Skeletal muscle tissue (tissue), 4 donors: ENCODE measurements around the gene MINPP1. TPM values are rescaled to one million over a fixed set of nuclear protein-coding genes. Genes with fewer than 3 reads are reported as not detected.
A peak's percentile ranks its signal among the peaks of the same experiment; 100 is the strongest.

Experiments used
- H3K27ac ChIP-seq: one replicate; pipeline ENCODE4 v1.7.0; 2013; ENCODE audit warnings: mild to moderate bottlenecking, low read depth, low read length, inconsistent platforms
- H3K27me3 ChIP-seq, 3 donors: one replicate each; pipeline ENCODE4 v1.7.0; 2013; ENCODE audit warnings: low read length in 3 of 3; ENCODE audit not compliant: control insufficient read depth in 3 of 3, insufficient read depth in 3 of 3
- H3K36me3 ChIP-seq, 3 donors: one replicate each; pipeline ENCODE4 v1.7.0; 2013; ENCODE audit warnings: low read length in 3 of 3; ENCODE audit not compliant: control insufficient read depth in 3 of 3, insufficient read depth in 3 of 3
- H3K4me1 ChIP-seq, 3 donors: one replicate each; pipeline ENCODE4 v1.7.0; 2013; ENCODE audit warnings: low read length in 3 of 3, mild to moderate bottlenecking in 3 of 3; ENCODE audit not compliant: control insufficient read depth in 3 of 3, insufficient read depth in 3 of 3
- H3K4me3 ChIP-seq, 3 donors: one replicate each; pipeline ENCODE4 v1.7.0; 2013; ENCODE audit warnings: low read length in 3 of 3
- H3K9ac ChIP-seq, 3 donors: one replicate each; pipeline ENCODE4 v1.7.0; 2013; ENCODE audit warnings: low read length in 3 of 3, mild to moderate bottlenecking in 3 of 3, moderate library complexity in 2 of 3, low read depth in 1 of 3
- H3K9me3 ChIP-seq, 3 donors: one replicate each; pipeline ENCODE4 v1.7.0; 2013; ENCODE audit warnings: low read length in 3 of 3; ENCODE audit not compliant: control insufficient read depth in 3 of 3
- total RNA-seq: library from RNA; depleted of rRNA; stranded (reverse); fragments of >200 nt; gene quantifications from one replicate; pipeline ENCODE4 v1.2.3, GENCODE V29; 2014
- donor health status: Osteomylitis.

MINPP1 gene
- total RNA-seq, 1 donor from 2014 or later: 14.1 TPM

DNA sequence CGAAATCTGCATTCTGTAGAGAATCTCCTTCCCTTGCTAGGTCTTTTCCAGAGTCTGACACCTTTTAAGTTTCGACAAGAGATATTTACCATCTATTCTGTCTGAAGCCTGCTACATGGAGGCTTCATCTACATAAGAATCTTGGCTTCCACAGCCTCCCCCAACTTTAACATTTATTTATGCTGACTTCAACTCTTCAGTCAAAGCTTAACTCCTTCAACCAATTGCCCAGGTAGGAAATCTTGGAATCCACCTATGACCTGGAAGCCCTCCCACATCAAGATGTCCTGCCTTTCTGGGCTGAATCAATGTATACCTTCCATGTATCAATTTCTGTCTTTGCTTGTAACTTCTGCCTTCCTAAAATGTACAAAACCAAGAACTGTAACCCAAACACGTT lies 54.7 kb downstream of the MINPP1 start:
- no peak overlapping the region for H3K9ac ChIP-seq
- H3K36me3 ChIP-seq: no peaks in the 10 kb centered on the region
- H3K27ac ChIP-seq: no peak overlapping the region
- H3K27me3 ChIP-seq: peaks cover 0 to 4% (median 0%) of the 10 kb centered on the region in 3 donors
- H3K4me3 ChIP-seq: no peak overlapping the region
- H3K4me1 ChIP-seq: no peaks in the 10 kb centered on the region
- peaks cover 0 to 3% (median 0%) of the 10 kb centered on the region in 3 donors for H3K9me3 ChIP-seq

DNA sequence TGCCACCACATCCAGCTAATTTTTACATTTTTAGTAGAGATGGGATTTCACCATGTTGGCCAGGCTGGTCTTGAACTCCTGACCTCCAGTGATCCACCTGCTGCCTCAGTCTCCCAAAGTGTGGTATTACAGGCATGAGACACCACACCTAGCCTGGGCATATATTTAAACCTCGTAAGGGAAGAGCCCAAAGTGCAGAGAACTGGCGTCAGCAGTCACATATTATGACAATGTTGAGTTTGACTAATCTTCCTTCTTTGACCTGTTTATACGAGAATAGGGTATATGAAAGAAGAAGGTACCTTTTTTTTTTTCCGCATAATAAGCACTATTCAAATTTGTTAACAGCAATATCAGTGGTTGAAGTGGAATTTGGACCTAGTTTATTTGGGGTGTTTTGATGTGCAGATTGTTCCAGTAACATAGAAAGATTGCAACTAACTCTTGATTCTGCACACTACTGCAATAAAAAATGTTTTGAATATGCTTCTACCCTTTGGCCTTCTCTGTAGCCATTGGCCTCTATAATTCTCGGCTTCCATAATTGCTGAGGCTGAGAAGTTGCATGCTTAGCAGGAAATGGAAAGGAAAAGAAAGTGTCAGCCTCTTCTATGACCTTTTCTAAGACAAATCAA lies 55.9 kb downstream of the MINPP1 start:
- no peak overlapping the region for H3K4me3 ChIP-seq
- no peak overlapping the region for H3K9ac ChIP-seq
- no peak overlapping the region for H3K27ac ChIP-seq

DNA sequence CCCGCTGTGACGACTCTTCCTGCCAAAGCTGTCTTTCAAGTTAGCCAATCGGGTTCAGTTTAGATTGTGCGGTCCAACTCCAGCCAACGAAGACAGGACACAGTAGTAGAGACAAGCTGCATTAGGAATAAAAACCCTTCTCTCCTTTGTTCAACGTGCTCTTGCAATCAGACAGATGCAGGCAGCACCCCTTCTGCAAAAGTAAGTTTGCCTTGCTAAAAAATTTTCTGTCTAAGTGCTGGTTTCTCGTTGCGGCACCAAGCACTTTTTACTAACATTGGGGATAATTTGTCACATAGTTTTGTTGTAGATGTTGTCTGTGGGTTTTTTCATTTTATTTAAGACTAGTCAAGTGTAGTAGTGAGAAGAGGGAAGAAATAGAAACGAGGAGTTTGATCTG lies 58.1 kb downstream of the MINPP1 start:
- no peaks in the 10 kb centered on the region for H3K4me1 ChIP-seq
- H3K27ac ChIP-seq: no peak overlapping the region
- H3K27me3 ChIP-seq: peaks cover 0 to 4% (median 0%) of the 10 kb centered on the region in 3 donors
- no peak overlapping the region for H3K9ac ChIP-seq
- no peaks in the 10 kb centered on the region for H3K36me3 ChIP-seq
- no peak overlapping the region for H3K4me3 ChIP-seq
- H3K9me3 ChIP-seq: peaks cover 0 to 6% (median 4%) of the 10 kb centered on the region in 3 donors

More for the DNA sequence above, 55.9 kb downstream of the MINPP1 start:
- Histone ChIP-seq H3K9me3 (peaks cover 0 to 6% (median 4%) of the 10 kb centered on the region in 3 donors), H3K36me3 (no peaks in the 10 kb centered on the region), H3K4me1 (no peaks in the 10 kb centered on the region), H3K27me3 (peaks cover 0 to 4% (median 0%) of the 10 kb centered on the region in 3 donors)

DNA sequence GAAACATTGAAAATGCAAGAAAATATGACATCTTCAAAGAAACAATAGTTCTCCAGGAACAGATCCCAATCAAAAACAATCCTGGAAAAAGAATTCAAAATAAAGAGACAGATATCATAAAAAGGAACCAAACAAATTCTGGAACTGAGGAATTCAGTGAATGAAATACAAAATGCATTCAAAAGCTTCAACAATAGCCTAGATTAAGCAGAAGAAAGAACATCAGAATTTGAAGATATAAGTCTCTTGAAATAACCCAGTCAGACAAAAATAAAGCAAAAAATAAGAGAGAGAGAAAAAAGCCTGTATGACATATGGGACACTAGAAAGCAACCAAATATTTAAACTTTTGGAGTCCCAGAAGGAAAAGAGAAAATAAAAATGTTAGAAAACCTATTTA lies 60.3 kb downstream of the MINPP1 start:
- Histone ChIP-seq H3K36me3 (no peaks in the 10 kb centered on the region), H3K27ac (no peak overlapping the region), H3K4me3 (no peak overlapping the region), H3K27me3 (peaks cover 0 to 4% (median 0%) of the 10 kb centered on the region in 3 donors), H3K9me3 (peaks cover 0 to 6% (median 4%) of the 10 kb centered on the region in 3 donors), H3K9ac (no peak overlapping the region), H3K4me1 (no peaks in the 10 kb centered on the region)

DNA sequence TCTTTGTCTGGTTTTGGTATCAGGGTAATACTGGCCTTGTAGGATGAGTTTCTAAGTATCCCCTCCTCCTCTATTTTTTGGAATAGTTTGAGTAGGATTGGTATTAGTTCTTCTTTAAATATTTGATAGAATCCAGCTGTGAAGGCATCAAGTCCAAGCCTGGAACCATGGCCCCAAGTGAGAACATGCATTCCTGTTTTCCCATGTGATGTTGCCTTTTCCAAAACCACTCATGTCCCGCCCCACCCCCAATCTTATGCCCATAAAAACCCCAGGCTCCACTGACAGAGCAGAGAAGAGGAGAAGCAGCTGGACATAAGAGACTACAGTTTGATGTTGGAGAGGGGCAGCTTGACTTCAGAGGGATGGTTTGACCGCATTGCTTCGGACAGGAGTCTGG lies 71.2 kb downstream of the MINPP1 start:
- no peak overlapping the region for H3K27ac ChIP-seq
- H3K36me3 ChIP-seq: no peaks in the 10 kb centered on the region
- no peak overlapping the region for H3K4me3 ChIP-seq
- H3K9ac ChIP-seq: no peak overlapping the region
- H3K27me3 ChIP-seq: no peaks in the 10 kb centered on the region
- H3K4me1 ChIP-seq: peaks cover 0 to 4% (median 2%) of the 10 kb centered on the region in 3 donors
- H3K9me3 ChIP-seq: no peaks in the 10 kb centered on the region

DNA sequence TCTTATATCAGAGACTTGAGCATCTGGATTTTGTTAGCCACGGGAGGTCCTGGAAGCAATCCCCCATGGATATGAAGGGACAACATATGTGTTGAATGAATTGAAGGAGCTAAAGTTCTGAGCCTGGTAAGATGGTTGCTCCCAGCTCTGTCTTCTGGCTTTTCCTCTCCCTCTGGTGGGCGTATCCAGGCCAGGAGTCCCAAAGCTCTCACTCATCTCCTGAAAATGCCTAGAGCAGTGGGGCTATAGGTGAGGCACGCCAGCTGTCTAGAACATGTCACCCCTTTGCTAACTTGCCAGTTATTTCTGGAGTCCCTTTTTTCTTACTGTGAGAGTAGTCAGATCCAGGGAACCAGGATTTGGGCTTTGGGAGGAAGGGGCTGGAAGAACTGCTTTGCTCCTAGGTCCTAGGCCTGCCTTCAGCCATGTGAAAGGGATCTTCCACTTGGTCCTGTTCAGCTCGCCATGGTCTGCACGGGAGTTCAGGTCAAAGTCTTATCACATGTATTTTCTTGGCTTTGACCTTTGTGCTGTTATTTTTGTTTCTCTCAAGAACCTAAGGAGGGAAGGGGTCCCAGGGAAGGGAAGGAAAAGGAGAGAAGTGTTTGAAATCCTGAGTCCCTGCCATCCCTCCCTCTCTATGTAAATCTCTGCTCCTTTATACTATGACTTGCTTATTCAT lies 73.6 kb downstream of the MINPP1 start:
- Histone ChIP-seq H3K4me1 (peaks cover 0 to 4% (median 2%) of the 10 kb centered on the region in 3 donors), H3K36me3 (no peaks in the 10 kb centered on the region), H3K27ac (no peak overlapping the region), H3K9me3 (no peaks in the 10 kb centered on the region), H3K27me3 (no peaks in the 10 kb centered on the region), H3K4me3 (no peak overlapping the region), H3K9ac (no peak overlapping the region)

DNA sequence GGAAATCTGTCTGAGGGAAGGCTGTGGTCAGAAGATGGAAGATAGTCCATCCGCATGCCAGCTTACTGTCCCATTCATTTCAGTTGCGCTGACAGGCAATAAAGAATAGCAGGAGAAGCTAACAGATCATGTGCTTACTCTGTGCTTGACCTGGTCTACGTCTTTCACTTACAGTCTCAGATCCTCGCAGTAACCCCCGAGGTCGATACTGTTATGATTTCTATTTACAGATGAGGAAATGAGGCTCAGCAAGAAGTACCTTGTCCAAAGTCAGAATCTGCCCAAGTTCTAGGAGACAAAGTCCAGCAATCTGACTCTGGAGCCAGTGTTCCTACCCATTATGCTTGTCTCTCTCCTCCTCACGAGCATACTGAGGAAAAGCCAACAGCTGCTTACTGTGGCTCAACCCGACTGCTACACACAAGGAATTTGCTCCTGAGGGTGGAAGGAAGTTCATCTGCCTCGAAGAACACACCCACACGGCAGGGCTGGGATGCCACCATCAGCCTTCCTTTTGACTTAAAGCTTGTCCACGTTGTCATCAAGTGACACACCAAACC lies 74.2 kb downstream of the MINPP1 start:
- no peak overlapping the region for H3K27ac ChIP-seq
- H3K9ac ChIP-seq: no peak overlapping the region
- no peaks in the 10 kb centered on the region for H3K9me3 ChIP-seq
- peak overlapping the region in 1 of 3 donors; percentile 14 for H3K4me3 ChIP-seq
- no peaks in the 10 kb centered on the region for H3K36me3 ChIP-seq
- H3K4me1 ChIP-seq: peaks cover 0 to 4% (median 2%) of the 10 kb centered on the region in 3 donors
- no peaks in the 10 kb centered on the region for H3K27me3 ChIP-seq

DNA sequence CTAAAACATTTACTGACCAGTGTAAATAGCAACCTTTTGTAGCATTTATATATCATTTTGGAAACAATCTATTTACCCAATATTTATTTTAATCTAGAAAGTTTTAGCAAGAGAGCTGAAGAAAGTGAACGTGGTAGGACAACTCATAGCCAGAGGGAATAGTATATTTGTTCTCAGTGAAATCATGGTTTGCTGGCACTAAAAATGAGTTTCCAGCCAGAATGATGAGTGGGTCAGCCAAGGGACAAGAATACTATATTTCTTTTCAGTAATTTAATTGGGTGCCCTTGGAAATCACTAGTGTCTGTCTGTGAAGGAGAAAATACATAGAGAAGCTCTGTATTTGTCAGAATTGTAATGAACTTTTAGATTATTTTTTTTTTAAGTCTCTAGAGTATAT lies 74.9 kb downstream of the MINPP1 start:
- no peak overlapping the region for H3K4me3 ChIP-seq
- no peaks in the 10 kb centered on the region for H3K36me3 ChIP-seq
- no peak overlapping the region for H3K9ac ChIP-seq
- peaks cover 0 to 4% (median 2%) of the 10 kb centered on the region in 3 donors for H3K4me1 ChIP-seq
- no peaks in the 10 kb centered on the region for H3K9me3 ChIP-seq
- no peak overlapping the region for H3K27ac ChIP-seq
- no peaks in the 10 kb centered on the region for H3K27me3 ChIP-seq

DNA sequence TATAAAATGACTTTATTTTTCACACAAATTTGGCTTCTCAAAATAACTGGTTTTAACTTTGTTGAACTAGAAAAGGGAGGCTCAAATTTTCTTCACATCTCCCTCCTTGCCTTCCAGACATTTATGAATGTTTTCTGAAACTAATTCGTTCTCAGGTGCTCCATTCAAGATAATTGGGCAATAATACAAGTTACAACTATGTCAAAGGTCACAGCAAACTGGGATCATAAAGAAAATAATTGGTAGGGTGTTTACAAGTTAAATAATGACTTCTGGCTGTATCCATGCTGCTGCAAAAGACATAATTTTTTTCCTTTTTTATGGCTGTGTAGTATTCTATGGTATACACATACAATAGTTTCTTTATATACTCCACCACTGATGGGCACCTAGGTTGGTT lies 75.3 kb downstream of the MINPP1 start:
- Histone ChIP-seq H3K9me3 (no peaks in the 10 kb centered on the region), H3K4me1 (peaks cover 0 to 4% (median 2%) of the 10 kb centered on the region in 3 donors), H3K36me3 (no peaks in the 10 kb centered on the region), H3K9ac (no peak overlapping the region), H3K27ac (no peak overlapping the region), H3K27me3 (no peaks in the 10 kb centered on the region), H3K4me3 (no peak overlapping the region)
